K562 (cell line): Measurements from ENCODE around the gene SLC6A6. TPM values are rescaled to one million over a fixed set of nuclear protein-coding genes. Genes with fewer than 3 reads are reported as not detected.
A peak's percentile ranks its signal among the peaks of the same experiment; 100 is the strongest.

Experiments
- ATAC-seq: fragments of 200-7000 bp; cut with Tn5 transposase; 3 replicates; pipeline ENCODE4 v1.9.1; 2020; ENCODE audit warnings: moderate library complexity
- BruUV-seq: library from RNA; stranded (reverse); fragments of 400-500 nt; replicated peaks from 2 replicates; lab custom pipeline; 2021; lab: Mats Ljungman, UMichigan
- CTCF ChIA-PET: fragments of 300-600 bp; formaldehyde crosslinking; extraction: SDS; loops from one replicate; lab custom pipeline; 2021; ENCODE audit warnings: low intra/inter-chr PET ratio; lab: Yijun Ruan, JAX
- POLR2A ChIA-PET: fragments of 300-600, 350-650 bp; sonication (Branson Sonifier 250); formaldehyde crosslinking; extraction: SDS; loops from one replicate; lab custom pipeline; 2021; ENCODE audit warnings: antibody characterized with exemption, inconsistent platforms; lab: Yijun Ruan, JAX
- DNase-seq, 4 experiments: peaks; one replicate each; pipeline versions ENCODE4 v3.0.0 to v3.0.0-alpha.2; 2011 to 2018; ENCODE audit warnings: low spot score in 3 of 4, mixed read lengths in 3 of 4; ENCODE audit errors: extremely low read depth in 1 of 4
- FAIRE-seq: peaks from 2 replicates; lab custom pipeline; 2011; peaks lifted over from hg19 to GRCh38; lab: Jason Lieb, UNC
- H2AFZ ChIP-seq: 2 replicates; pipeline ENCODE4 v1.6.0; 2011; ENCODE audit warnings: low read depth, low read length, control low read depth, inconsistent platforms
- H3K27ac ChIP-seq: fragments of 200-600 bp; 3 replicates; pipeline ENCODE4 v1.8.0; 2011; ENCODE audit warnings: low read depth, mild to moderate bottlenecking, control low read depth, inconsistent platforms, low read length, moderate library complexity, mixed read lengths; ENCODE audit errors: extremely low read depth
- H3K27me3 ChIP-seq, 2 experiments: fragments of 300-600 bp in 1 of 2; 2 replicates in 1 of 2; 3 replicates in 1 of 2; pipeline versions ENCODE4 v1.6.0 to v1.8.0; 2011; ENCODE audit warnings: inconsistent platforms in 2 of 2, low read length in 2 of 2, mild to moderate bottlenecking in 1 of 2, mixed read lengths in 1 of 2, moderate library complexity in 1 of 2; ENCODE audit not compliant: control insufficient read depth in 2 of 2, insufficient read depth in 2 of 2
- H3K36me3 ChIP-seq: fragments of 300-600 bp; 3 replicates; pipeline ENCODE4 v1.8.0; 2011; ENCODE audit warnings: mild to moderate bottlenecking, low read length, inconsistent platforms; ENCODE audit not compliant: control insufficient read depth, insufficient read depth
- H3K4me1 ChIP-seq, 2 experiments: fragments of 200-600 bp in 1 of 2; replicated peaks in 1 of 2; 2 replicates in 1 of 2; 3 replicates in 1 of 2; pipeline versions ENCODE4 v1.5.1 to v1.8.0; 2011; ENCODE audit warnings: inconsistent platforms in 2 of 2, low read length in 2 of 2, mild to moderate bottlenecking in 1 of 2, mixed read lengths in 1 of 2, moderate library complexity in 1 of 2; ENCODE audit not compliant: control insufficient read depth in 2 of 2, insufficient read depth in 2 of 2
- H3K4me2 ChIP-seq: 2 replicates; pipeline ENCODE4 v1.6.1; 2011; ENCODE audit warnings: low read length, control low read depth, inconsistent platforms, mixed read lengths; ENCODE audit not compliant: insufficient read depth
- H3K4me3 ChIP-seq: fragments of 200-600 bp; sonication (generic), shearing (Covaris generic); 2 replicates; pipeline ENCODE4 v1.5.1; 2016; ENCODE audit warnings: control low read depth, inconsistent platforms
- H3K79me2 ChIP-seq: fragments of 200-600 bp; 3 replicates; pipeline ENCODE4 v1.8.0; 2011; ENCODE audit warnings: low read length, inconsistent platforms; ENCODE audit not compliant: control insufficient read depth, insufficient read depth
- H3K9ac ChIP-seq, 2 experiments: 2 replicates each; pipeline versions ENCODE4 v1.6.0 to v1.6.1; 2011; ENCODE audit warnings: low read depth in 2 of 2, low read length in 2 of 2, control low read depth in 1 of 2, inconsistent platforms in 1 of 2, mild to moderate bottlenecking in 1 of 2, mixed read lengths in 1 of 2; ENCODE audit not compliant: insufficient read depth in 1 of 2
- H3K9me1 ChIP-seq: one replicate; pipeline ENCODE4 v1.6.0; 2011; ENCODE audit warnings: inconsistent platforms, mild to moderate bottlenecking, low read length, moderate library complexity; ENCODE audit not compliant: control insufficient read depth, insufficient read depth
- H3K9me3 ChIP-seq: replicated peaks from 2 replicates; pipeline ENCODE4 v1.5.1; 2011; ENCODE audit warnings: low read depth, low read length, inconsistent platforms; ENCODE audit not compliant: control insufficient read depth, insufficient read depth
- H4K20me1 ChIP-seq: replicated peaks from 2 replicates; pipeline ENCODE4 v1.6.1; 2011; ENCODE audit warnings: low read length, inconsistent platforms, mixed read lengths; ENCODE audit not compliant: control insufficient read depth, insufficient read depth
- ADNP ChIP-seq: fragments of 200-800 bp; sonication (Bioruptor generic); IDR thresholded peaks from 2 replicates; pipeline ENCODE4 v1.6.1; 2016; ENCODE audit warnings: missing genetic modification characterization, missing compliant biosample characterization
- BCOR ChIP-seq: fragments of 450-650 bp; IDR thresholded peaks from 2 replicates; pipeline ENCODE4 v1.6.1; 2016
- CBFA2T3 ChIP-seq: fragments of 450-650 bp; IDR thresholded peaks from 2 replicates; pipeline ENCODE4 v1.6.1; 2017
- CBX3 ChIP-seq, 2 experiments: IDR thresholded peaks; 1 replicate in 1 of 2; 2 replicates in 1 of 2; pipeline ENCODE4 v1.6.1; 2012; ENCODE audit warnings: inconsistent platforms in 2 of 2, low read length in 2 of 2, borderline replicate concordance in 1 of 2, control low read depth in 1 of 2
- CBX5 ChIP-seq: IDR thresholded peaks from 2 replicates; pipeline ENCODE4 v1.6.1; 2014; ENCODE audit warnings: low read depth, borderline replicate concordance
- GTF2A2 ChIP-seq: IDR thresholded peaks from 2 replicates; pipeline ENCODE4 v1.6.1; 2016; ENCODE audit warnings: mild to moderate bottlenecking, missing genetic modification characterization, missing compliant biosample characterization
- HDAC2 ChIP-seq: fragments of 450-650 bp; IDR thresholded peaks from 2 replicates; pipeline ENCODE4 v1.6.1; 2016; ENCODE audit warnings: mild to moderate bottlenecking
- KDM1A ChIP-seq, 2 experiments: fragments of 450-650 bp; IDR thresholded peaks; 2 replicates each; pipeline ENCODE4 v1.6.1; 2016; ENCODE audit warnings: mild to moderate bottlenecking in 2 of 2
- KLF13 ChIP-seq: fragments of 450-650 bp; IDR thresholded peaks from 2 replicates; pipeline ENCODE4 v1.6.1; 2016; ENCODE audit warnings: missing genetic modification characterization, low read depth, mild to moderate bottlenecking, missing compliant biosample characterization, moderate library complexity, borderline replicate concordance
- MCM2 ChIP-seq: fragments of 450-650 bp; IDR thresholded peaks from 2 replicates; pipeline ENCODE4 v1.6.1; 2017; ENCODE audit warnings: low read depth, mild to moderate bottlenecking
- MEF2A ChIP-seq: IDR thresholded peaks from 2 replicates; pipeline ENCODE4 v1.6.1; 2011; ENCODE audit warnings: low read depth, mild to moderate bottlenecking, low read length, moderate library complexity; ENCODE audit not compliant: control insufficient read depth
- MIER1 ChIP-seq: fragments of 450-650 bp; IDR thresholded peaks from 2 replicates; pipeline ENCODE4 v1.6.1; 2016; ENCODE audit warnings: antibody characterized with exemption, mild to moderate bottlenecking, low read depth
- PHB2 ChIP-seq: fragments of 450-650 bp; IDR thresholded peaks from 2 replicates; pipeline ENCODE4 v1.6.1; 2017; ENCODE audit warnings: low read depth
- PHF20 ChIP-seq: fragments of 450-650 bp; IDR thresholded peaks from 2 replicates; pipeline ENCODE4 v1.6.1; 2018; ENCODE audit not compliant: partially characterized antibody
- PTBP1 ChIP-seq: fragments of 200-400 bp; formaldehyde crosslinking; IDR thresholded peaks from 2 replicates; pipeline ENCODE4 v1.6.1; 2017; ENCODE audit warnings: low read depth, low read length
- RBM25 ChIP-seq: fragments of 200-400 bp; formaldehyde crosslinking; IDR thresholded peaks from 2 replicates; pipeline ENCODE4 v1.6.1; 2018; ENCODE audit warnings: low read length, low read depth, moderate library complexity; ENCODE audit not compliant: severe bottlenecking
- RBM39 ChIP-seq: fragments of 200-400 bp; formaldehyde crosslinking; optimal IDR thresholded peaks from 2 replicates; pipeline ENCODE3; 2018; ENCODE audit warnings: low read depth, low read length
- RCOR1 ChIP-seq, 2 experiments: IDR thresholded peaks; 2 replicates each; pipeline ENCODE4 v1.6.1; 2012; ENCODE audit warnings: low read depth in 2 of 2, low read length in 2 of 2, borderline replicate concordance in 1 of 2, improper control_type of control experiment in 1 of 2
- RFX7 ChIP-seq: fragments of 250-450 bp; sonication (Bioruptor Pico); IDR thresholded peaks from 2 replicates; pipeline ENCODE4 v1.5.1; 2021; ENCODE audit warnings: mild to moderate bottlenecking
- SMARCA5 ChIP-seq: fragments of 450-650 bp; IDR thresholded peaks from 2 replicates; pipeline ENCODE4 v1.6.1; 2016
- TBL1XR1 ChIP-seq, 2 experiments: IDR thresholded peaks; 2 replicates each; pipeline ENCODE4 v1.6.1; 2012; ENCODE audit warnings: improper control_type of control experiment in 2 of 2, low read length in 2 of 2, mild to moderate bottlenecking in 1 of 2
- TOE1 ChIP-seq, 2 experiments: fragments of 450-650 bp in 1 of 2; sonication (generic) in 1 of 2; formaldehyde crosslinking in 1 of 2; IDR thresholded peaks; 2 replicates each; pipeline versions ENCODE4 v1.7.1 to v1.8.0; 2016 to 2022; ENCODE audit warnings: borderline replicate concordance in 2 of 2, mild to moderate bottlenecking in 2 of 2, antibody characterized with exemption in 1 of 2, inconsistent platforms in 1 of 2, low read depth in 1 of 2, missing genetic modification reagents in 1 of 2, moderate library complexity in 1 of 2
- ZFP36 ChIP-seq: fragments of 150-350 bp; IDR thresholded peaks from 2 replicates; pipeline ENCODE4 v1.6.1; 2018; ENCODE audit warnings: low read length, low read depth; ENCODE audit not compliant: partially characterized antibody
- ZNF586 ChIP-seq: fragments of 450-650 bp; formaldehyde crosslinking; conservative IDR thresholded peaks from 2 replicates; pipeline ENCODE4 v1.4.0; 2020; ENCODE audit warnings: mild to moderate bottlenecking, moderate library complexity
- ZNF589 ChIP-seq: fragments of 200-800 bp; sonication (Bioruptor generic); IDR thresholded peaks from 2 replicates; pipeline ENCODE4 v1.6.1; 2016; ENCODE audit warnings: low read depth, missing genetic modification characterization, missing compliant biosample characterization
- WGBS: fragments of 100-300 bp; shearing (Covaris generic); methylation state at CpG from one replicate; pipeline ENCODE4 v1.1.6; 2016; ENCODE audit warnings: low coverage, mixed read lengths; ENCODE audit not compliant: insufficient coverage; ENCODE audit errors: missing lambda C conversion rate; 5-methylcytosine and 5-hydroxymethylcytosine counted together
- in situ Hi-C: fragments of 300-500 bp; cut with MboI; formaldehyde crosslinking; loops from 4 replicates; pipeline ENCODE4 v1.15.0; 2018; ENCODE audit warnings: inconsistent platforms, mixed read lengths
- intact Hi-C: fragments of 100-400 bp; cut with micrococcal nuclease; formaldehyde crosslinking; loops from 2 replicates; pipeline ENCODE4 v1.14.2; 2022
- polyA plus RNA-seq, 8 experiments: library from polyadenylated mRNA; depleted of rRNA in 4 of 8; stranded (reverse) in 5 of 8; unstranded in 3 of 8; fragments of >200 nt; fragmentation: Nextera tagmentation in 2 of 8; fragmentation: Illumina TruSeq in 1 of 8; extraction: Ambion mirVana in 2 of 8; extraction: Trizol in 1 of 8; gene quantifications; 2 replicates each; pipeline versions ENCODE4 v1.2.1 to v1.2.3, GENCODE V29; 2011 to 2014; ENCODE audit warnings: inconsistent platforms in 1 of 8, missing spikeins in 1 of 8
- total RNA-seq, 7 experiments: library from RNA; depleted of rRNA in 6 of 7; stranded (reverse); fragments of >200 nt in 6 of 7; fragmentation: Illumina TruSeq in 2 of 7; extraction: Trizol in 2 of 7; gene quantifications; 2 replicates each; pipeline versions ENCODE4 v1.2.1 to v1.2.3, GENCODE V29; 2011 to 2021; ENCODE audit warnings: low replicate concordance in 1 of 7

The SLC6A6 gene
- total and polyA plus RNA-seq, 9 of the 15 experiments (the other 6 are each of a cell fraction or from before 2014, with no cell fraction given): 12.3 to 203 (median 93.2) TPM

DNA sequence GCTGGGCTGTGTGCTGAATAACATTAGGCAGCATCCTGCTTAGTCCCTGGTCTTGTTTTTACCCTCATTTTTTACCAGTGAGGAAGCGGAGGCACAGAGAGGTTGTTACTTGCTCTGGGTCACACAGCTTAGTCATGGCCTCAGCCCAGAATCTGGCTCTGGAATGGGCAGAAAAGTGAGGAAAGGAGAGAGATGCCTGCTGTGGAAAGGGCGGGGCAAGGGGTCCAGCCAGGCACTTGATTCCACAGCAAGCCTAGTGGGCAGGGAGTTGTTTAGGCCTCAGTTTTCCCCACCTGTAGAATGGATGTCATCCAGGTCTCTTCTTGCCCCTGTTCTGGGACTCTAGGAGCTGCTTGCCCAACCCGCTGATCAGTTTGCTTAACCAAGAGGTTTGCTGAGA is 35.9 kb downstream of the SLC6A6 start:
- BruUV-seq: no TSS peak
- peaks cover 99% of the 10 kb centered on the region for H3K79me2 ChIP-seq

More for the DNA sequence above, 35.9 kb downstream of the SLC6A6 start:
- no peak for ATAC-seq
- peaks cover 17% of the 10 kb centered on the region for H3K9me1 ChIP-seq
- TF ChIP-seq PHF20 (peak; percentile 23), GTF2A2 (no peak), ZFP36 (peak; percentile 77), RFX7 (no peak), SMARCA5 (peak; percentile 85), TOE1 (IDR thresholded peaks at IDR 0.05; ENCODE audit: borderline replicate concordance) (no peak), TOE1 (CRISPR knock-in tag; IDR thresholded peaks at IDR 0.05; ENCODE audit: borderline replicate concordance, low read depth) (no peak), ZNF586 (no peak), RCOR1 (IDR thresholded peaks at IDR 0.05; ENCODE audit: borderline replicate concordance in 1 of 2, low read depth in 2 of 2, low read length in 2 of 2) (0 out of 4 replicates have a peak, but pooled peaks of 1 of the 2 experiments have one; percentile 41), MEF2A (no peak), RBM25 (peak; percentile 93), ZNF589 (CRISPR knock-in tag) (no peak), HDAC2 (peak; percentile 73; the same call in 1 of the 2 replicates), CBFA2T3 (no peak), MIER1 (no peak), CBX5 (no peak), MCM2 (no peak), KDM1A (IDR thresholded peaks at IDR 0.05) (peak; percentile 67 to 80), TBL1XR1 (IDR thresholded peaks at IDR 0.05; ENCODE audit: low read length in 2 of 2) (no peak), CBX3 (IDR thresholded peaks at IDR 0.05; ENCODE audit: borderline replicate concordance in 1 of 2, low read length in 2 of 2) (0 out of 3 replicates have a peak, but pooled peaks of 1 of the 2 experiments have one; percentile 19), PTBP1 (0 out of 2 replicates have a peak, but pooled peaks have one; percentile 64), RBM39 (no peak), PHB2 (no peak), BCOR (peak; percentile 94), ADNP (tag) (peak; percentile 58; the same call in 1 of the 2 replicates), KLF13 (tag) (no peak)
- TF ChIP-seq, all 486 proteins: peak for 11
- peak overlapping the region in 1 of 2 experiments; percentile 0; a peak in 1 of 4 replicates for H3K9ac ChIP-seq
- H4K20me1 ChIP-seq: peaks cover 54% of the 10 kb centered on the region
- H3K4me1 ChIP-seq: peaks cover 29 to 65% of the 10 kb centered on the region in 2 experiments
- DNase-seq (no peak), FAIRE-seq (no peak)
- CTCF ChIA-PET: no interaction called here
- POLR2A ChIA-PET: interaction anchor here (0.6 to 1.3 kb wide), 2 partner anchors 17 to 33 kb away, joined by 3 read pairs; no protein-coding TSS in a partner anchor
- in situ Hi-C loops: no loop called here
- no peaks in the 10 kb centered on the region for H3K27me3 ChIP-seq
- peaks cover 87% of the 10 kb centered on the region for H3K36me3 ChIP-seq
- H3K4me3 ChIP-seq: no peak overlapping the region
- no peaks in the 10 kb centered on the region for H3K9me3 ChIP-seq
- no peak overlapping the region for H3K4me2 ChIP-seq
- H3K27ac ChIP-seq: no peak overlapping the region
- no peak overlapping the region for H2AFZ ChIP-seq
- intact Hi-C loops: loop anchor here (5.0 to 10.0 kb wide), 2 partner anchors 36 to 233 kb away; partner anchors contain the start of gene SLC6A6
- WGBS: 100% methylated on average over 2 of the region's 3 CpGs
